RPMI8226 (cell line): ENCODE data around the gene LRRC27.
A peak's percentile ranks its signal among the peaks of the same experiment; 100 is the strongest.
"Not testable (repeated sequence)": the region's sequence is repeated elsewhere in the genome, so short reads cannot be mapped to it uniquely, and the experiment has no call there.

ENCODE experiments used
- DNase-seq: peaks from one replicate; pipeline ENCODE4 v3.0.0-alpha.2; 2015

Gene LRRC27

GRCh38 chr10:132376394-132376851 is 44.4 kb downstream of the LRRC27 start:
- no peak for DNase-seq

- DNase-seq = no peak
Observed at GRCh38 chr10:132377326-132377725, 45.3 kb downstream of the LRRC27 start.

- not testable (repeated sequence) for DNase-seq
Observed at GRCh38 chr10:132379026-132379425, 47.0 kb downstream of the LRRC27 start.

GRCh38 chr10:132380986-132381385 is 49.0 kb downstream of the LRRC27 start:
- DNase-seq = not testable (repeated sequence)

GRCh38 chr10:132381741-132382140 is 49.7 kb downstream of the LRRC27 start:
- DNase-seq = no peak

- no peak for DNase-seq
Observed at GRCh38 chr10:132382231-132382922, 50.4 kb downstream of the LRRC27 start.

- no peak for DNase-seq
Observed at GRCh38 chr10:132383101-132383500, 51.1 kb downstream of the LRRC27 start.

- DNase-seq = no peak
Observed at GRCh38 chr10:132383751-132384196, 51.8 kb downstream of the LRRC27 start.

- DNase-seq = no peak
Observed at GRCh38 chr10:132384618-132385388, 52.8 kb downstream of the LRRC27 start.

GRCh38 chr10:132385389-132385667 is 53.3 kb downstream of the LRRC27 start:
- DNase-seq = no peak

- no peak for DNase-seq
Observed at GRCh38 chr10:132385721-132386418, 53.9 kb downstream of the LRRC27 start.

- no peak for DNase-seq
Observed at GRCh38 chr10:132386419-132386831, 54.4 kb downstream of the LRRC27 start.

GRCh38 chr10:132386896-132387295 is 54.9 kb downstream of the LRRC27 start:
- not testable (repeated sequence) for DNase-seq

- DNase-seq = peak; percentile 49
Observed at GRCh38 chr10:132387764-132388210, 55.8 kb downstream of the LRRC27 start.

GRCh38 chr10:132388891-132389432 is 57.0 kb downstream of the LRRC27 start:
- no peak for DNase-seq

GRCh38 chr10:132389433-132390169 is 57.6 kb downstream of the LRRC27 start:
- DNase-seq = peak; percentile 54

- DNase-seq = no peak
Observed at GRCh38 chr10:132390170-132390920, 58.4 kb downstream of the LRRC27 start.

- no peak for DNase-seq
Observed at GRCh38 chr10:132390921-132391675, 59.1 kb downstream of the LRRC27 start.

- DNase-seq = no peak
Observed at GRCh38 chr10:132391676-132392020, 59.7 kb downstream of the LRRC27 start.

- DNase-seq = no peak
Observed at GRCh38 chr10:132392184-132392800, 60.3 kb downstream of the LRRC27 start.
